ENCODE data around the gene CYSTM1.

Gene CYSTM1, protein sequence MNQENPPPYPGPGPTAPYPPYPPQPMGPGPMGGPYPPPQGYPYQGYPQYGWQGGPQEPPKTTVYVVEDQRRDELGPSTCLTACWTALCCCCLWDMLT

DNA sequence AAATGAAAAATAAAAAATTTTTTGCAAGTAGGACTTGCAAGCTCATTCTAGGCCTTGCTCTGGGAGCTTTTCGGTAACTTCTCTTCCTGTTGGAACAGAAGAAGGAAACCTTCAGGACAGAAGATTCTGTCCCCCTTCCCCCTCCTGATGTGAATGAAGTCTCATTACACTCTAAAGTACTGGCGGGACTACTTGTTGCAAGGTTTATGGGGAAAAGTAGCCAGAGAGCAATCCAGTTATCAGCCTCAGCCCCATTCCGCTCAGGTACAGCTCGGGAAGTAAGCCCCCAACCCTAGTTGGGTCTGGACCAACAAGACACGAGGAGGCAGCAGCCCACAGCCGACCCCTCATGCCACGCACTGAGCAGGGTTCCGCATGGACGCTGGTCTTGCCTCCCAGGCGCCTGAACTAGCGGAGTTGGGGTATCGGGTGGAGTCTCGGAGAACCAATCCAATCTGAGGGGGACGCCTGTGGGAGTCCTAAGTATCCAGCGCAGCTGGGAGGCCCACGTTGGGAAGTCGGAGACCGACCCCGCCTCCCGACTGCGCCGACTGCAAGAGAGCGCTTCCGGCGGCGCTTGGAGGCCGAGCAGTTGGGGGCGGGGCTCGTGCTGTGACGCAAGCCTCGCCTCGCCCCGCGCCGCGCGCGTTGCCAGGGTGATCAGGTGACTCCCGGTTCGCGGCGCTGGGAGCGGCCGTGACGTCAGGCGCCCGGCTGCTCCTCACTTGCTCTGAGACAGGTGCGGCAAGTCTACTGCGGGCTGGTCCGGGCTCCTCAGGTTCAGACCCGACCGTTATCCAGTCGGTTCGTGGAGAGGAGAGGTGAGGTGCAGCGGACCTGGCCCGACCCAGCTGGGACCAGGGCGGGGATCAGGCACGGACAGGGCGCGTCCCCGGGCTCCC lies at the start of gene CYSTM1:
Gene CYSTM1, plus strand, starts transcription at position 724 of the 902 bp plus-strand sequence. CDS start 19,278 bp downstream, outside the sequence.
- DNase-seq (ENCODE audit: low read depth), result peak; percentile 94

DNA sequence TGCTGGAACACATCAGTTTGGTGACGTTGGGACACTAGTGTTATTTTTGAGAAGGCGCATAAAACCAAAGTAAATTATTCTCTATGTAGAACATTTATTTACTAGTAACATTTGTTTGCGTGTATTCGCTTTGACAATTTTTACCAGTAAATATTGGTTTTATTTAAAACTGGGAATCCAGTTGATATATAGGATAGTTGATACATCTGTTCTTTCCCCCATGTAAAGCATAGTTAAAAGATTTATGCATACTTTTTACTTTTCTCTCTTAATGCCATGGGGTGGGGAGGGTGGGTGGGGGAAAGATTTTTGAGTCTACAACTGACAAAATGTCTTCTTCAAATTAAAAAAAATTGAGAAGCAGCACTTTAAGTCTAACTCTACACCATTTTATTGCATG lies 49.4 kb upstream of the CYSTM1 start, which contains the start of gene IGIP:
Gene IGIP, plus strand, starts transcription at position 301 of the 400 bp plus-strand sequence. CDS start 2,540 bp downstream, outside the sequence.
- DNase-seq (ENCODE audit: low read depth), result no peak

DNA sequence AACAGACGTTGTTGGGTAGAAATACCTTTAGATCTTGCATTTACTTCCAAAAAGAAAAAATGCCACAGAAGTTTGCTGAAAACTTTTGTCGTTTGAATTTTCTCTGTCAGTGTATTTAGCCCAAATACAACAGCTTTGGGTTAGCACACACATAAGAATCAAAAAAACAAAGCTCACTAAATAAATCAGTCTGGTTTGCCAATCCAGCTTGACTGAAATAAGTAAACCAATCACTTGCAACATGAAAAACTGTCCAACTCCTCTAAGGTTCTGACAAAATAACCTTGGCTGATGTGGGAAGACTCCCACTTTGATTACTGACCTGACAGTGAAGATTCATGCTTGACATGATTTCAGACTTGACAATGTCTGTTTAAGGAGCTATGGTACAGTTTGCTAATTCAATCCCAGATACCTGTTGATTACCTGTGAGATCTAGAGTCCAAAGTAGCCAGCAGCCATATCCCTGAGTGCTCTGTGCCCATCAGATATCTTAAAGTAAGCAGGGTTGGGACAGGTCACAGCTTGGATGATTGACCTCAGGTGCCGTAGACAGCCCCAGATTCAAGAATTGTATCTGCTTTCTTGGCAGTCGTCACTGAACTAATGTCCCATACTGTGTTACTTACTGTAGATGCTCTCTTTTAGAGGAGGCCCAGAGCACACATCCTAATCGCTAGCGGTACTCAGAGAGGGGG lies 48.5 kb upstream of the CYSTM1 start:
- DNase-seq (ENCODE audit: low read depth), result no peak

DNA sequence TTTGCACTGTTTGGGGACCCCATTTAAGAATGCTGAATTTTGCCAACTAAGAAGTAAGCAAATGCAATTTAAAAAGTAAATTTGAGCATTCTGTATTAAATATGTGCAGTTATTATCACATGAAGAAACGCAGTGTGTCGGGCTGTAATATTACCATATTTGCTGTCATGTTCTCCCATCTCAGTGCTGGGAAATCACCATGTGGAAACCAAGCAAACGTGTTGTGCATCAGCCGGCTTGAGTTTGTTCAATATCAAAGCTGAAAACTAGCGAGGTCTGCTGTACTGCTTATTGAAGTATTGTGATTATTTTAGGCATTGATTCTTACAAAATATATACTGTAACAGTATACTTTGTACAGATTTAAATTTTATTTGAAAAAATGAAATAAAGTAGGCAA lies 46.6 kb upstream of the CYSTM1 start:
- no peak for DNase-seq (ENCODE audit: low read depth)

DNA sequence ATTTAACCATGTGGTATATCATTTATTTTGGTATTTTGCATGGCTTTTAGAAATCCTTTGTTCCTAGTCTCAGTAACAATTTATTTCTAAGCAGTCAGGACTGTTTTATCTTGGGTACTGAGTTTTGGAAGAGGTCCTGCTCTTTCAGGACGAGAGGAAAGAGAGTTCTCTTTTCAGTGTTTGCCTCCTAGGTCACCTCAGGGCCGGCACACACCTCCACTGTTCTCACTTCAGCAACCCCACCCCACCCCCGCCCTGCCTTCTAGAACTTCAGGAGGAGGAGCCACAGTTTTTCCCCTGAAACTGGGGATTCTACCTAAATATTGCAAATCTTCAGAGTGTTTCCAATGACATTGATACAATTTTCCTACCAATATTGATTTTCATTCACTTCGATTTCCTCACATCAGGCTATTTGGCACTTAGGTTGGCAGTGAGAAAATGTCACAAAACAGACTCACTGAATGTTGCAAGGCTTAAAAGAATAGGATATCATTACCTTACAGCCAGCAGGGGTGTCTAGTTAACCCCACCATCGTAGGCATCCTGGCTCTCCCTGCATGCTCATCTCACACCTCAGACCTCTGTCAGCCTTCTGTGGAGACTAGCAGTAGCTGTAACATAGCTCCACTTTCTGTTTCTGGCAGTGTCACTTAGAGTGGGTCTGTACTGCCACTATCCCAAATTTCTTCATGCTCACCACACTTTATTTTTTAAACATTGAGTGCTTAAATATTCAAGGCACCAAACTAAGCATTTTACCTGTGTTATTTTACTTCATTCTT lies 43.8 kb upstream of the CYSTM1 start:
- no peak for DNase-seq (ENCODE audit: low read depth)

DNA sequence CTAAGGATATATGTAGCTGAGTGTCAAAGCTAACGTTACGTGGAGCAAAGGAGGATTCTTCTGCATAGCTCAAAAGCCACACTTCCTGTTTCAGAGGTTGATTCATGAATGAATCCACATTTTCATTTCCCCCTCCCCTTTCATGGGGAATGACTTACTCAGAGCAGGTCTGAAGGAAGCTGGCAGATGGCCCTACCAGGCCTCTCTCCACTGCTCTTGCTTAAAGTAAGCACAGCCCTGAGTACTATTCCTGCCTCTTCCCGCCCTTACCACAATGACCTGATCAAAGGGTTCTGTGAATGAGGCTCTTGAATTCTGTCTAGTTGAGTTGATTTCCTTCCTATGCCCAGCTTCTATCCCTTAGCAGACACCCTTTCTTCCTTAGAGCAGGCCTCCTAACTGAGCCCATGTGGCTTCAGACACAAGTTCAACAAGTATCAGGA lies 43.0 kb upstream of the CYSTM1 start:
- DNase-seq (ENCODE audit: low read depth), result no peak

DNA sequence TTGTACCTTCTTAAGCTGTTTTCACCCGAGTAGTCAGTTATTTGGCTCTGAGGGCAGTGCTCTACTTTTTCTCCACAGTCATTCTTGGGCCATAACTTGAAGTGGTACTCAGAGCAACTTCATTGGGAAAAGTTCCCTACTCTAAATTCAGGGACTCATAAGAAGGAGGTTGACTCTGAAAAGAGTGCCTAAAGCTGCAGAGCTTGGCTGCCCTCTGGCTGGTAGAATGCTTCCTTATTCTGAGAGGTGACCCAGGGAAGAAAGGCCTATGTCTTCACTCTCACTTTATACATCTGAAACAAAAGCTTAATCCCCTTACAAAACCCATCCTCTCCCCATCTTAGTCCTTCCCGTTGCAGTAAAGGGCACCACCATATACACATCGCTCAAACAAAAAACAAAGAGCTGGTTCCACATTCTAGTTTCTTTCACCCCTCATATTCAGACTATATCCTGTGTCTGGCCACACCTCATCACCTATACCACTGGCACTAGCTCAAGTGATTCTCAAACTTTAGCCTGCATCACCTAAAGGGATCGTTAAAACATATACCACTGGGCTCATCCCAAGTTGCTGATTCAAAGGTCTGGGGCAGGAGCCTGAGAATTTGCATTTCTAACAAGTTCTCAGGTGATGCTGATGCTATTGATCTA lies 41.3 kb upstream of the CYSTM1 start:
- no peak for DNase-seq (ENCODE audit: low read depth)

DNA sequence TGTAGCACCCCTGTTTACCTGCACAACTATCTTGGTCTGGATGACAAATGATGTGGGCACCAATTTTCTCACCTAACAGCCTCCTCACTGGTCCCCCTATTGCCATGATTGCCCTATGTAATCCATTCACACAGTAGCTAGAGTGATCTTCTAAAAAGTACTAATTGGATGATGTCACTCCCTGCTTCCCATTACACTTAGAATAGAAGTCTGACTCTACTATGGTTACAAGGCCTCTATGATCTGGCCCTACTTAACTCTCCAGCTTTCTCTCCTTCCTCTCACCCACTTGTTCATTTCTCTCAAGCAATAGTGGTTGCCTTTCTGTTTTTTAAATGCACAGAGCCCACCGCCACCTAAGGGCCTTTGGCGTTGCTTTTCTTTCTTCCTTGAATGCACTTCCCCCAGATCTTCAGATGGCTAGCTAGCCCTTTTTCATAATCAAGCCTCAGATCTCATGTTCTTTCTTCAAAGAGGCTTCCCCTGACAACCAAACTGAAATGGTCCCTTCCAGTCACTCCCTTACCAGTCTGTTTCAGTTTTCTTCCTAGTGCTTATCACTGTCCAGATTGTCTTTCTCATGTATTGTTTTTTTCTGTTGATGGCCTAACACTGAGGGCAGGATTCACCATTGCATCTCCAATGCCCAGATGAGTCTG lies 40.6 kb upstream of the CYSTM1 start:
- no peak for DNase-seq (ENCODE audit: low read depth)

DNA sequence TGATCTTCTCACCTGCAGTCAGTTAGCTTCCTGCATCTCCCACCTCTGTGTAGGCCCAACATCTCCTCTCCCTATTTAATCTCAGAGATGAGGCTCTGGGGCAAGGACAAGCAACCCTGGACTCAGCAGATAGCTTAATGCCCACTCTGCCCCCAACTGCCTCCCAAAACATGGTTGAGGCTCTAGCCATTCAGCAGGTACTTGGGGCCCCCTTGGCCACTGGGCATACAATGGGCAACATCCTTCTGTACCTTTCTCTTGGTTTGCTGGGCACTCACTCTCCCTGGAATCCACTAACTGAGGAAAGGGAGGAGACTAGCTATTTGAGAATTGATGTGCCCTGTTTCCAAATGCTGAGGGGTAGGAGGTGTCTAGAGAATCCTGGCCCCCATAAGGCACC lies 39.9 kb upstream of the CYSTM1 start:
- no peak for DNase-seq (ENCODE audit: low read depth)

DNA sequence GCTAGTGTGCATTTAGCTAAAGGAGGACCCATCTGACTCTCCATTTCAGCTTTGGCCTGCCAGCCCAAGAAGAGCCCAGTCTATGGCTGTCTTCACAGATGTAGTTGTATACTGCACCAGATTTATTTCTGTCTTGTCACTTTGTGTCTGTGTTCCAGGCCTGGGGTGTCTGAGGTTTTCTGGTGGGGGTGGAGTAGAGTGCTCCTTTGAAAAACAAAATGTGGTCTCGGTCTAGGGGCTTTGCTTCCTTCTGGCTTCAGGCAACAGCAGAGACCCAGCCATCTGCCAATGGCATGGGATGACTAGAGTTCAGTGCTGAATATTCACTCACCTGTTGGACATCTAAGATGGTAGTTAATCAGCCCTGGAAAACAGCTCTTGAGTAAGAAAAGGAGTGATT lies 38.4 kb upstream of the CYSTM1 start:
- no peak for DNase-seq (ENCODE audit: low read depth)

DNA sequence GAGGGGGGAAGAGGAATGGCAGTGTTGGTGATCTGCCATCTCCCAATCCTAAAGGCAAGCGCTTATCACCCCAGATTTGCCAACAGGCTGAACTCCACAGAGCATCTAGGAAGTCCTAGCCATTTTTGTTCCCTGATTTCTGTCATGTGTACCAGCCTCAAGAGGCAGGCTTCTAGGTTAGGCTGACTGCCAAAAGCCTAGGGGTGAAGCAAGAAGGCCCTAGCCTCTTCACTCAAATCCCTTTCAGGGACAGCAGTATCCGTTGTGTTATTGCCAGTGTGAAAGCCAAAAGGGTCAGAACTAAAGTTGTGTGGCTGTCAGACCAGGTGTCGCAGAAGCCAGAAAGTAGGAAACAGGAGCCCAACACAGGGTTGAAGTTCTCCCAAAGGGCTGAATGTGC lies 34.6 kb upstream of the CYSTM1 start:
- DNase-seq (ENCODE audit: low read depth), result no peak

DNA sequence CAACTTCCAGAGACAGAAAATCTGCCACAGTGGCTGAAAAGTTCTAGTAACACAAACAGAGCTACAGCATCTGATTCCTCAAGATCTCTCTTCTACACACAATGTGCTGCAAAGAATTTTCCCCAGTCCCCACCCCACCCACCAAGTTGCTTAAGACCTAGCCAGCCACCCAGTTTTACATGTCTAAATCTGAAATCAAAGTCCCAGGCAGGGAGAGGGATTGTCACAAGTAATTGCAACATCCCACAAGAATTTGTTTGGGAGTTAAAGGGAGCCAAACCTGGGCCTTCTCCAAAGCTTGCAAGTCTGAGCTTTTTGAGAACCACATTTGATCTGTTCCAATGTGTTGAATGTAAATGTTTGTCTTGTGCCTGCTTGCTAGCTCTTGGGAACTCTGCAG lies 33.7 kb upstream of the CYSTM1 start:
- no peak for DNase-seq (ENCODE audit: low read depth)

DNA sequence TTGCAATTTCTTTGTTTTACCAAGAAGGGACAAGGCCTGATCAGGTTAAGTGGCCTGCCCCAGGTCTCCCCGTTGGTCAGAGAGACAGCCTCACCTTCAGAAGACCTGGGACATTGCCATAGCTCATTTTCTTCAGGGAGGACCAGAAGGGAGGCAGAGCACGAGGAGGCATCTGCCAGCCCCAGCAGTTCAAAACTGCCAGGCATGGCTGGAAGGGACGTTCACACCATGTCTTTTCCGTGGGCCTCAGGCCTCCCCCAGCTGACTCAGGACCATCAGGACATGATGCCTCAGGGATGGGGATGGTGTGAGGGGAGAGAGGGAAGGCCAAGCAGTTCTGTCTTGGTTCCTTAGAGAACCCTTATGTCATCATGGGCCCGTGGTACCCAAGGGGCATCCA lies 32.7 kb upstream of the CYSTM1 start:
- DNase-seq (ENCODE audit: low read depth), result no peak

DNA sequence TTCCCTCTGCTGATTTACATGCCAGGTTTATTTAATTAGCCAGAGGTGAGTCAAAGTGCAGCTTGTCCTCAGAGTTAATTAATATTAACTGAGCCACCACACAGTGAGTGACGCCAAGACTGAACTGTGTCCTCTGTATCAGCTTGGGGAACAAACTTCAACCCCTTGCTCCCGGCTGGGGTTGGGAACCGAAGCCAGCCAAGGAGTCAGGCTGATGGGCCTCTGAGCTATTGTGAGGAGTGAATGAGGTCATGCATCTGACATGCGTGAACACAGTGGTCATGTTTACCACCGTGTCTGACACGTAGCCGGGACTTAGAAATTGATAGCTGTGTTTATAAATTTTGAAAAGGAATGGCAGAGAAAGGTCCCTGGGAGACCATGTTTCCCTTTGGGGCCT lies 32.1 kb upstream of the CYSTM1 start:
- no peak for DNase-seq (ENCODE audit: low read depth)

DNA sequence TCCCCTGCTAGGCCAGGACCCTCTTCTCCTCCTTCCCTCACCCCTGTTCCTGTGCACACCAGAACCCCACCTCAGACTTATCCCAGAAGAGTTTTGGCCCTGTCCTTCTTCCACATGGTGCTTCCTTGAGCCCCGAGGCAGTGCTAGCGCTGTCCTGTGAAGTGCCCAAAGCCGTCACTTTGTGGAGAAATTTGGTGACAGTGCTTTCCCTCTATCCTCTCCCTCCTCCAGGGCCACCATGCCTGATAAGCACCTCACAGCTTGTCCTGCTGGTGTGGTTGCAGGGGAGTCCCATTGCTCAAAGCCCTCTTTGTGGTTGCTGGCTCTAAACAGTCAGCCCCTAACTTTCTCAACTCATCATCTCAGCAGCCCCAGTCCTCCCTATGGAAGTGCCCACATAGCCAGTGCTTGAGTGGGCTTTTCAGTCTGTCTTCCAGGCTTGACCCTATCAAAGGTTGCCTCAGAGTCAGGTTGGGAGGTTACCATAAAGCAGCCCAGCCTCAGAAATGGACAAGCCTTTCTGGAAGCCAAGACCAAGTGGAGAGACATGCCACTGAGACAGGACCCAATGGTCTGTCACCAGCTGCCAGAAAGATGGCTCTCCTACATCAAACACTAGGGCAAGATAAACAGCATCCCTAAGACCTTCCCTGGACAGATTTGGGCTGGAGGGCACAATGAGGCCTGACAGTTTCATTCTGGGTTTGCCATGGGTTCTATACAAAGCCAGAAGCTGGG lies 31.3 kb upstream of the CYSTM1 start:
- DNase-seq (ENCODE audit: low read depth), result no peak

DNA sequence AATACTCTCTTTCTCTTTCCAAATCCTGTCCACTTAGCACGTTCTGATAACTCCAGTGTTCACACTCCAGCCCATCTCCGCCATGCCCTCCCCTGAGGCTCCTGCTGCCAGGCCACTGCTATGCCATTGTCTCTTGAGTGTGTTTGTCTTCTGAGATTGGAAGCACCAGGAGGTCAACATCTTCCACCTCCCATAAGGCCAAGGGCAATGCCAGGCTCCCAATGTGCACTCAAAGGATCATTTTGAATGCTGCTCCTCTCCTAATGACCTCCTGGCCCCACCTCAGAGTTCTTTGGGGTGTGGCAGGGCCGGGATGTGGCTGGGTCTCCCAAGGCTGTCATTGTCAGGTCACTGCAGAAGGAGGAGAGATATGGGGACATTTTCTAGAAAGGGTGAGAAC lies 29.7 kb upstream of the CYSTM1 start:
- DNase-seq (ENCODE audit: low read depth), result no peak

DNA sequence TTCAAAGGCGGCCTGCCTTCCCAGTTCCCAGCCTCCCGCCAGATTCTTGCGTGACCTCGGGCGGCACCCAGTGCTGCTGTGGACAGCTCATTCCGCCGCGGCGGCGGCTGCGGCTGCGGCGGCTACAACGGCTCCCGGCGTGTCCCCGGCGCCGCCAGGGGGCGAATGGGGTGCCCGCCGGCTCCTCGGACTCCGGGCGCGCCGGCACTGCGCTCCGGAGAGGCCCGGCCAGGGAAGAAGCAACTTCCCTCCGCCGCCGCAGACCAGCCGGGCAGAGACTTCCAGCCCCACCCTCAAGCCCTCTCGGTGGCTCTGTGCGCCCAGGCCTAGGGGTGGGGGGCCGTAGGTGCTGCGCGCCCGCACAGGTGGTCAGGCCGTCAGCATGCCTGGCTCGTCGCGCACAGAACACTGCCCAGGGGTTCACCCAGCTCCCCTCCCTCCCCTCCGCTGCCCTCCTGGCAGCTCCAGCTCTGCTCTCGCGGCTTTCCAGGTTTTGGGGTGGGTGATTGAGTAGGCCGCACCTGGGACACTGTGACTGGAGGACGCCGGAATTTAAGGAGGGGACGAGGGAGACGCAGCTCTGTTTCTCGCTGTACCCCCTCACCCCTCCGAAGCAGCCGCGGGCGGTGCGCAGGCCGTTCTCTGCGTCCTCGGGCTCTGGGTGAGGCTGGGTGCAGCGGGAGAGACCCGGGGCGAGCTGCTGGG lies 29.0 kb upstream of the CYSTM1 start:
- DNase-seq (ENCODE audit: low read depth), result peak; percentile 19

DNA sequence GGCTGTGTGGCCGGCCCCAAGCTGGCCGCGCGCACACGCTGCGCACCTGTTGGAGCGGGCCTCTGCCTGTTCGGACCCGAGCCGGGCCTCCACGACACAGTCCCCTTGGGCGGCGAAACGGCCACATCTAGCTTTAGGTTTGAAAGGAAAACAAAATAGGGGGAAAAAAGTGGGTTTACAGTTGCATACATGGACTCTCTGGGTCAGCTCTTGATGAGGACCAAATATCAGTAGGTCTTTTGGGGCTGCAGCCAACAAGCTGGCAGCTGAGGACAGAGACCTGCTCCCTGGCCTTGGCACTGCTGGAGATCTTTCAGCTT lies 28.5 kb upstream of the CYSTM1 start:
- DNase-seq (ENCODE audit: low read depth), result no peak

DNA sequence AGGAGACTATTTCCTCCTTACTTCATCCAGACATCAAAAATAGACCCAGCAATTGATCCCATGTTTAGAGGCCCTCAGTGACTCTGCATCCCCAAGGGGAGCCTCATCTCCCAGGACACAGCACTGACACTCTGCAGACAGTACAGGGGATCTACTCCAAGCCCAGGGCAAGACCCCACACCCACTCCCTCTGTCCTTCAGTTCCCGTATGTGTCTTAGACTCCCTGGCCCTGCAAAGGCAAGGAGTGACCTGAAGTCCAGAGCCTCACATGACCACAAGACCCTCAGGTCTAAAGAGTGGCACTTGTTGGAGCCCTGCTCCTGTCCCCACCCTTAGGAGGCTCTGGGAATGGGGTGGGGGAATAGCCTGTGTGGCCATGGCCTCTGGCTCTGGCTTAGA lies 27.5 kb upstream of the CYSTM1 start:
- DNase-seq (ENCODE audit: low read depth), result no peak

DNA sequence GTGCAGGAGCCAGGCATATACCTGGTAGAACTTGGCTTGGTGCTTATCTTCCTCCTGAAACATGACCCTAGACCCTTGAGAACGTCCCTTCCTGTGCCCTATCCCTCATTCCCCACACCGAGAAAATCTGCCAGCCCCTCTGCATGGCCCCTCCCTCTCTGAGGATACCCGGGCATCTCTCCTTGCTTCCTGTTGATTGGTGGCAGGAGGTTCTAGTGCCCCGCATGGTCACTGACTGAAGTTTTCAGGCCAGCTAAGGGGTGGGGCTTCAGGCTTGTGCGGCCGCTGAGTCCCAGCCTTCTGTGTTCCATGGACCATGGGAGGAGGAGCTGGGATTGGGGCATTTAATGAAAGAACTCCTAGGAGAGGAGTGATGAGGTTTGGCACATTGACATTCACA lies 26.5 kb upstream of the CYSTM1 start:
- DNase-seq (ENCODE audit: low read depth), result no peak

All from activated T-cell treated with anti-CD3 and anti-CD28 coated beads for 24 hours (primary cell).